ENCODE data around the gene CLCF1. TPM values are rescaled to one million over a fixed set of nuclear protein-coding genes. Genes with fewer than 3 reads are reported as not detected.
A peak's percentile ranks its signal among the peaks of the same experiment; 100 is the strongest.

CLCF1 gene
- total RNA-seq, 2 donors from 2014 or later: 1.7 to 4.0 TPM

DNA sequence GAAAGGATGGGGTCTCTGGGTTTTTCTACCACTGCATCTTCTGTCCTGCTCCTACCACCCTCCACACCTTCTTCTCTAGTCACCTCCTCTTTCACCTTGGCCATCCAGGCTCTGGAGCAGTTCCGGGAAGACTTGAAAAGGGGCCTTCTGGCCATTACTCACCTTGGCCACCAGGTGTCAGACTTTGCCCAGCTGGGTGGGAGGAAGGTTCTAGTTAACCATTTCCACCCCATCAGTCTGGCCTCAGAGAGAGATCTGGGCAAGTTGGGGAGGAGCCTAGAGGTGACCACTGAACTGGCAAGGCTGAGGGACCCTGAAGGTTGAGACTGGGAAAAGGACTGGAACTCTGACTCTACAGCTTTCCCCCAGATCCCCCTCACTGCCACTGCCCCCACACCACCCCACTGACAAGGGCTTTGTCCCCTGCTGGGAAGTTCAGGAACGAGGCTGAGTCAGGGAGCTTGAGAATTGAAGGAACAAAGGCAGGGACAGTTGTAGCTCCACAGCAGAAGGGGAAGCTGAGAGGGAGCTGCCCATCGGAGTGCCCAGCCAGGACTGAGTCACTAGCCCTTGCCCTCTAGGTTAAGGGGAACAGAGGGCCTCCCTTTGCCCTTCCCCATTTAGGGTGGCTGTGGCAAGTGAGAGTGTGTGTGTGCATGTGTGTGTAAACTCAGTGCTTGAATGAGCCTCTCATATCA lies 16.4 kb downstream of the CLCF1 start:
- H3K36me3 ChIP-seq: no peaks in the 10 kb centered on the region
- peak overlapping the region; percentile 100 for H3K27ac ChIP-seq
- peak overlapping the region; percentile 11 for H3K4me3 ChIP-seq
- no peaks in the 10 kb centered on the region for H3K27me3 ChIP-seq
- H3K9me3 ChIP-seq: no peaks in the 10 kb centered on the region
- TF ChIP-seq, protein P1, sequence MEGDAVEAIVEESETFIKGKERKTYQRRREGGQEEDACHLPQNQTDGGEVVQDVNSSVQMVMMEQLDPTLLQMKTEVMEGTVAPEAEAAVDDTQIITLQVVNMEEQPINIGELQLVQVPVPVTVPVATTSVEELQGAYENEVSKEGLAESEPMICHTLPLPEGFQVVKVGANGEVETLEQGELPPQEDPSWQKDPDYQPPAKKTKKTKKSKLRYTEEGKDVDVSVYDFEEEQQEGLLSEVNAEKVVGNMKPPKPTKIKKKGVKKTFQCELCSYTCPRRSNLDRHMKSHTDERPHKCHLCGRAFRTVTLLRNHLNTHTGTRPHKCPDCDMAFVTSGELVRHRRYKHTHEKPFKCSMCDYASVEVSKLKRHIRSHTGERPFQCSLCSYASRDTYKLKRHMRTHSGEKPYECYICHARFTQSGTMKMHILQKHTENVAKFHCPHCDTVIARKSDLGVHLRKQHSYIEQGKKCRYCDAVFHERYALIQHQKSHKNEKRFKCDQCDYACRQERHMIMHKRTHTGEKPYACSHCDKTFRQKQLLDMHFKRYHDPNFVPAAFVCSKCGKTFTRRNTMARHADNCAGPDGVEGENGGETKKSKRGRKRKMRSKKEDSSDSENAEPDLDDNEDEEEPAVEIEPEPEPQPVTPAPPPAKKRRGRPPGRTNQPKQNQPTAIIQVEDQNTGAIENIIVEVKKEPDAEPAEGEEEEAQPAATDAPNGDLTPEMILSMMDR (IDR thresholded peaks at IDR 0.05): peak; percentile 89
- peak; percentile 85 for DNase-seq
- intact Hi-C loops (cut with DNase I): no loop called here
- H3K9ac ChIP-seq (ENCODE audit: low read depth in 2 of 2, low read length in 2 of 2): peak overlapping the region; percentile 78 to 100
- H3K4me1 ChIP-seq: peaks cover 31% of the 10 kb centered on the region

DNA sequence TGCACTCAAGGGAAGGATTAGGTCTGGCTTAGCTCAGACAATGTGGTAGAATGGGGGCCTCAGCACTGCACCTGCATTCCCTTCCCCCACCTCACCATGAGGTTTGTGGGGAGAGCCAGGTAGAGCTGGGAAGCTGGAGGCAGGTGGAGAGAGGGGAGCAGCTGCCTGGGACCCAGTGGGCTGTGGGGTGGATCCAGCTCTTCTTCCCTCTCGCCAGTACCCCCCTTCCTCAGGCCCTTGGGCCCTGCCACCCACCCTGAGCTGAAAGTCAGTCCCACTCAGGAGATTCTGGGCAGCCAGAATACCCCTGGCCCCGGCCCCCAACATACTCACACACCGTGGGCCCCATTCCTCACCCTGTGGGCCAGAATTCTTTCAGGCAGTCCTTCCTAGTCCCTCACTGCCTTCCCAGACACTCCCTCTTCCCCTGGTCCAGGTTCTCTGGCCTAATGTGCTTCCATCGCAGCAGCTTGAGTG lies 17.0 kb downstream of the CLCF1 start:
- H3K4me1 ChIP-seq: peaks cover 31% of the 10 kb centered on the region
- peak overlapping the region; percentile 100 for H3K27ac ChIP-seq
- peak overlapping the region; percentile 78 to 100 for H3K9ac ChIP-seq (ENCODE audit: low read depth in 2 of 2, low read length in 2 of 2)
- H3K9me3 ChIP-seq: no peaks in the 10 kb centered on the region
- intact Hi-C loops (cut with DNase I): no loop called here
- H3K4me3 ChIP-seq: peak overlapping the region; percentile 11
- no peaks in the 10 kb centered on the region for H3K27me3 ChIP-seq
- no peak for DNase-seq
- H3K36me3 ChIP-seq: no peaks in the 10 kb centered on the region
- TF ChIP-seq, protein P1 (IDR thresholded peaks at IDR 0.05): no peak

- peak; percentile 62 for DNase-seq
- peaks cover 36% of the 10 kb centered on the region for H3K4me1 ChIP-seq
- H3K4me3 ChIP-seq: peak overlapping the region; percentile 11
- no peaks in the 10 kb centered on the region for H3K27me3 ChIP-seq
- H3K36me3 ChIP-seq: no peaks in the 10 kb centered on the region
- H3K27ac ChIP-seq: peak overlapping the region; percentile 100
- TF ChIP-seq, protein P1 (IDR thresholded peaks at IDR 0.05): no peak
- no peaks in the 10 kb centered on the region for H3K9me3 ChIP-seq
- H3K9ac ChIP-seq (ENCODE audit: low read depth in 2 of 2, low read length in 2 of 2): peak overlapping the region; percentile 78 to 100
- intact Hi-C loops (cut with DNase I): no loop called here
These were observed 17.5 kb downstream of the CLCF1 start for GRCh38 chr11:67355794-67356386.

DNA sequence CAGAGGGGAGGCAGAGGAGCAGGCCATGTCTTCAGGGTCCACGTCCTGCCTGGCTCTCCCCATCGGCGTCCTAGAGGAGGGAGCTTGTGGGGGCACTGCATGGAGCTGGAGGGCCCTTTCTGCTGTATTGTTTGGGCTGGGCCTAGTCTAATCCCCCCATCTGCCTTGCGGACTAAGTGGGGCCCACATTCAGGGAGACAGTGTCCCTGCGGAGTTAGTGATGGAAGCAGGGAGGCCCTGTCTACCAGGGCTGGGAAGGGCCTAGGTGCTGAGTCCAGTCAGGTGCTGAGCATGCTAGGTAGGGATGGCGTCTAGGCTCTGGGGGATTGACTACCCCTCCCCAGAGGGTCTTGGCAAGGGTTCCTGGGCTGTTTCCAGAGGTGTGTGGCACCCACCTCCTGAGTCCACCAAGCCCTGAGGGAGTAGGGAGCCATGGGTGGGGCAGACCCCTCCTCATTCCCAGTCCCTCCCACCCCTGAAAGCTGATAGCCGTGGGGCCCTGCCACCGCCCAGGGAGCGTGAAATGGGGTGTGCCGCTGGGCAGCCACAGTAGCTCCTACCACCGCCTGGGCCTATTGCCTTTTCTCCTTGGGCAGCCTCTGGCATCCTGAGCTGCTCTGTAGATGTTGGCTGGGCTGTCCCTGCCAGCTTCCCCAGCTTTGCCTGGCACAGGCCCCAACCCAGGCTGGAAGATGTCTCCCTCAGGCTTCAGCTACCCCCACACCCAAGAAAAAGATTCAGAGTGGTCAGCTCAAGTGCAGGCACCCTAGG lies 18.2 kb downstream of the CLCF1 start:
- TF ChIP-seq, protein P1 (IDR thresholded peaks at IDR 0.05): no peak
- Histone ChIP-seq H3K36me3 (no peaks in the 10 kb centered on the region), H3K9me3 (no peaks in the 10 kb centered on the region), H3K27me3 (no peaks in the 10 kb centered on the region), H3K4me3 (peak overlapping the region; percentile 1), H3K4me1 (peaks cover 38% of the 10 kb centered on the region), H3K27ac (peak overlapping the region; percentile 100), H3K9ac (ENCODE audit: low read depth in 2 of 2, low read length in 2 of 2) (peak overlapping the region; percentile 78 to 100)
- DNase-seq: no peak
- intact Hi-C loops (cut with DNase I): no loop called here

Data from colonic mucosa (tissue), 4 donors.